Gastroesophageal sphincter (tissue), 3 donors: Measurements from ENCODE around the gene ZBED2.

Experiments used
- CTCF ChIP-seq, 4 experiments: fragments of 200-600 bp in 2 of 4; fragments of 450-650 bp in 2 of 4; sonication (generic) in 1 of 4; IDR thresholded peaks; one replicate each; pipeline ENCODE4 v1.5.1; 2017 to 2019; ENCODE audit warnings: antibody characterized with exemption in 4 of 4, mild to moderate bottlenecking in 2 of 4, moderate library complexity in 2 of 4
- EP300 ChIP-seq: sonication (generic); formaldehyde crosslinking; IDR thresholded peaks from one replicate; pipeline ENCODE4 v1.6.1; 2017; ENCODE audit warnings: antibody characterized with exemption, mild to moderate bottlenecking
- POLR2A ChIP-seq, 2 donors: fragments of 450-650 bp; IDR thresholded peaks; one replicate each; pipeline ENCODE4 v1.6.1; 2017; ENCODE audit warnings: antibody characterized with exemption in 2 of 2, mild to moderate bottlenecking in 2 of 2, moderate library complexity in 1 of 2
- POLR2AphosphoS5 ChIP-seq: sonication (generic); formaldehyde crosslinking; IDR thresholded peaks from one replicate; pipeline ENCODE4 v1.6.1; 2017; ENCODE audit warnings: antibody characterized with exemption

DNA sequence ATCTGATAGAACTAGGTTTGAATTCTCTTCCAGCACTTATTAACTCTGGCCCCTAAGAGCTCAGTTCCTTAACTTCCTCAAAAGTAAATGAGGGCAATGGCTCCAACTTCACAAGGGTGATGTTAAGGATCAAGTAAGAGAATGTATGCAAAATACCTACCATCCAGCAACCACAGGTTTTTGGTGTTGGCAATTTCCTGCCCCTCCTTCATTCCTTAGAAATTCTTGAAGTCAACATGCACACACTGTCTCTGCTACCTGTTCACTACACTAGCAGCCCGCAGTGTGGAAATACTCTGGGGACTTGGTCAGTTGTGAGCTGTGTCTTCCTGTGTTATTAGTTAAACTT is 5.0 kb downstream of the ZBED2 start:
- TF ChIP-seq CTCF (IDR thresholded peaks at IDR 0.05) (no peak), POLR2AphosphoS5 (no peak), POLR2A (IDR thresholded peaks at IDR 0.05) (no peak), EP300 (no peak)
